ENCODE results near the gene RTL10. TPM values are rescaled to one million over a fixed set of nuclear protein-coding genes. Genes with fewer than 3 reads are reported as not detected.

The RTL10 gene
- total and polyA plus RNA-seq, 2 of the 8 experiments (the other 6 are each of a cell fraction or from before 2014, with no cell fraction given) = 11.5 to 18.8 TPM

DNA sequence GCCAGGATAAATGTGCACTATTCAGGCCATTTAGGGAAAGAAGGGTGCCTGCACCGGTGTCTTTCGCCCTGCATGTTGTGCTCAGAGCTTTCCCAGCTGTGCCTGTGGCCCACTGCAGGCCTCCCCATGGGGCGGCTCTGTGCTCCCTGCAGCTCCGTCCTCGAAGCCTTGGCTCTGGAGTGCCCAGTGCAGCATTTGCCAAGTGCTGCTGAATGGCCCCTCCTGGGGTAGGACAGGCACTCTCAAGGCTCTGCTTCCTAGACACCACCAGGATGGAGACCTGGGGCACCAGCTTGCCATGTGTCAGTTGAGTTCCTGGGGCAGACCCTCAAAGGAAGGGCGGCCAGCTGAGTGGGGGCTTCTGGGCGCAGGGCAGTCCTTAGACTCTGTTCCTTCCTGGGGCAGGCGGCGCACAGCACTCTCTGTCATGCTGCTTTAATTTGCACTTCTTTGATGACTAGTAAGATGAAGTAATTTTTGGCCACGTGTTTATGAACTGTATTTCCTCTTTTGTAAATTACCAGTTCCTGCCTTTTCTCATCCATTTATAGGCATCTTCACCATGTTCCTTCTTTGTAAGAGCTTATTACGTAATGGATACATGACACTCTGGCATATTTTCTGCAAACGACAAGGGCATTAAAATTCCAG, 32.1 kb upstream of the RTL10 start:
- Histone ChIP-seq H3K4ac (replicated peaks; ENCODE audit: insufficient read length, low read depth, low read length) (no peak overlapping the region), H3K18ac (ENCODE audit: extremely low read depth, low read length) (no peak overlapping the region), H3K4me2 (ENCODE audit: insufficient read depth in 1 of 2, low read depth in 2 of 2, low read length in 2 of 2) (no peak overlapping the region), H2BK5ac (ENCODE audit: low read depth, low read length) (no peak overlapping the region), H4K8ac (ENCODE audit: extremely low read depth, insufficient read depth, low read length) (peak overlapping the region; percentile 11; the same call in 1 of the 2 replicates), H2AK5ac (ENCODE audit: low read depth, low read length) (no peak overlapping the region; the same call in 1 of the 2 replicates), H3K36me3 (ENCODE audit: control insufficient read depth in 2 of 4, insufficient read depth in 4 of 4, low read length in 3 of 4) (no peaks in the 10 kb centered on the region), H3K4me3 (ENCODE audit: extremely low read depth in 1 of 4, insufficient read depth in 2 of 4, low read depth in 3 of 4, low read length in 4 of 4) (no peak overlapping the region), H2BK15ac (ENCODE audit: low read length) (no peak overlapping the region; the same call in 1 of the 2 replicates), H4K91ac (replicated peaks; ENCODE audit: insufficient read length, low read length) (peak overlapping the region; percentile 84), H2BK120ac (replicated peaks; ENCODE audit: low read depth, low read length) (no peak overlapping the region), H3K9me3 (ENCODE audit: insufficient read depth in 2 of 2, low read depth in 1 of 2, low read length in 1 of 2) (no peaks in the 10 kb centered on the region), H3K9ac (replicated peaks in 1 of 4; ENCODE audit: extremely low read depth in 1 of 4, low read depth in 3 of 4, low read length in 3 of 4) (no peak overlapping the region), H3K27ac (ENCODE audit: low read depth, low read length) (no peak overlapping the region), H3K79me1 (ENCODE audit: low read depth, low read length) (no peaks in the 10 kb centered on the region), H3K14ac (ENCODE audit: insufficient read length) (no peak overlapping the region), H3K56ac (replicated peaks; ENCODE audit: insufficient read length, low read depth, low read length) (no peak overlapping the region), H3K27me3 (replicated peaks in 1 of 4; ENCODE audit: control insufficient read depth in 3 of 4, extremely low read depth in 1 of 4, insufficient read depth in 3 of 4, low read length in 3 of 4) (peaks cover 0 to 2% (median 0%) of the 10 kb centered on the region in 4 experiments; a peak in 2 of 7 replicates), H3K23me2 (ENCODE audit: low read depth, low read length) (no peaks in the 10 kb centered on the region), H4K20me1 (replicated peaks in 1 of 2; ENCODE audit: control insufficient read depth in 1 of 2, insufficient read depth in 2 of 2, low read length in 2 of 2) (no peaks in the 10 kb centered on the region), H2BK20ac (ENCODE audit: low read length) (no peak overlapping the region), H3K4me1 (replicated peaks in 1 of 4; ENCODE audit: control insufficient read depth in 3 of 4, insufficient read depth in 4 of 4, low read length in 3 of 4) (peaks cover 4 to 16% (median 14%) of the 10 kb centered on the region in 4 experiments), H4K5ac (ENCODE audit: insufficient read length, low read depth, low read length) (no peak overlapping the region), H3K79me2 (ENCODE audit: control insufficient read depth in 1 of 2, insufficient read depth in 2 of 2, low read length in 2 of 2) (no peaks in the 10 kb centered on the region), H2BK12ac (ENCODE audit: low read depth, low read length) (no peak overlapping the region), H3K23ac (ENCODE audit: insufficient read length) (no peak overlapping the region), H2AFZ (ENCODE audit: low read length) (no peak overlapping the region)
- 80% methylated on average over 12 of the region's 12 CpGs; no CpG with 5 or more reads in 1 of the 2 experiments for WGBS, 2 experiments (ENCODE audit: extremely low coverage in 1 of 2, insufficient coverage in 1 of 2, insufficient read length in 1 of 2, insufficient replicate concordance in 2 of 2, low coverage in 1 of 2, low lambda C conversion rate in 2 of 2, missing lambda C conversion rate in 1 of 2)
- no peak for FAIRE-seq
- CTCF ChIA-PET (ENCODE audit: partially characterized antibody) = interaction anchor here (0.6 to 9.5 kb wide), 9 partner anchors 10 to 163 kb away, joined by 3 to 69 read pairs (median 3); no protein-coding TSS in a partner anchor
- POLR2A ChIA-PET (ENCODE audit: partially characterized antibody) = no interaction called here
- no peak for DNase-seq (ENCODE audit: low read depth in 1 of 2, low spot score in 2 of 2)
- TF ChIP-seq RAD21 (IDR thresholded peaks at IDR 0.05 in 1 of 2, conservative IDR thresholded peaks at IDR 0.05 in 1 of 2; ENCODE audit: low read depth in 2 of 2, low read length in 2 of 2) = no peak
- no peak for TF ChIP-seq EP300 (IDR thresholded peaks at IDR 0.05; ENCODE audit: borderline replicate concordance in 1 of 2, low read depth in 2 of 2, low read length in 2 of 2)
- no peak for TF ChIP-seq SIN3A (conservative IDR thresholded peaks at IDR 0.05 in 1 of 2, IDR thresholded peaks at IDR 0.05 in 1 of 2; ENCODE audit: low read depth in 1 of 2, low read length in 2 of 2)
- no peak for TF ChIP-seq RFX5 (IDR thresholded peaks at IDR 0.05; ENCODE audit: borderline replicate concordance, low read depth, low read length)
- TF ChIP-seq TAF1 (IDR thresholded peaks at IDR 0.05; ENCODE audit: low read depth, low read length) = no peak
- TF ChIP-seq CBX5 (IDR thresholded peaks at IDR 0.05; ENCODE audit: low read depth, low read length) = no peak
- no peak for TF ChIP-seq POLR2AphosphoS5 (IDR thresholded peaks at IDR 0.05; ENCODE audit: low read depth, low read length)
- TF ChIP-seq EGR1 (IDR thresholded peaks at IDR 0.05; ENCODE audit: borderline replicate concordance, low read depth, low read length) = no peak
- no peak for TF ChIP-seq BRCA1 (IDR thresholded peaks at IDR 0.05; ENCODE audit: low read depth, low read length)
- TF ChIP-seq SAP30 (IDR thresholded peaks at IDR 0.05; ENCODE audit: insufficient read depth, insufficient replicate concordance, low read length) = no peak
- no peak for TF ChIP-seq NANOG (IDR thresholded peaks at IDR 0.05; ENCODE audit: insufficient read depth, low read depth, low read length, poor library complexity, severe bottlenecking)
- TF ChIP-seq KDM4A (IDR thresholded peaks at IDR 0.05; ENCODE audit: low read depth, low read length, severe bottlenecking) = no peak
